Mesenchymal stem cell (in vitro differentiated cells and primary cell): Measurements from ENCODE around the gene FNDC3B.

Source experiments
- DNase-seq: peaks from one replicate; pipeline ENCODE4 v3.0.0-alpha.2; 2013
- H2AFZ ChIP-seq: one replicate; pipeline ENCODE4 v1.6.1; 2013; ENCODE audit warnings: low read depth, mild to moderate bottlenecking, control low read depth, inconsistent platforms, low read length, moderate library complexity
- H2AK5ac ChIP-seq: 2 replicates; pipeline ENCODE4 v1.6.1; 2013; ENCODE audit warnings: low read length, moderate library complexity, mild to moderate bottlenecking, inconsistent platforms; ENCODE audit not compliant: severe bottlenecking
- H2BK120ac ChIP-seq: one replicate; pipeline ENCODE4 v1.6.1; 2013; ENCODE audit warnings: low read depth, mild to moderate bottlenecking, inconsistent platforms, low read length, moderate library complexity
- H2BK12ac ChIP-seq, 2 experiments: one replicate each; pipeline ENCODE4 v1.6.1; 2013; ENCODE audit warnings: inconsistent platforms in 2 of 2, low read length in 2 of 2, mild to moderate bottlenecking in 2 of 2, moderate library complexity in 2 of 2, control low read depth in 1 of 2
- H2BK15ac ChIP-seq: one replicate; pipeline ENCODE4 v1.6.1; 2013; ENCODE audit warnings: mild to moderate bottlenecking, low read depth, inconsistent platforms; ENCODE audit not compliant: poor library complexity, severe bottlenecking
- H2BK5ac ChIP-seq: 2 replicates; pipeline ENCODE4 v1.6.1; 2013; ENCODE audit warnings: low read depth, mild to moderate bottlenecking, low read length, control low read depth, inconsistent platforms; ENCODE audit not compliant: poor library complexity, severe bottlenecking
- H3K14ac ChIP-seq, 2 experiments: one replicate each; pipeline ENCODE4 v1.6.1; 2013; ENCODE audit warnings: inconsistent platforms in 2 of 2, low read length in 2 of 2, control low read depth in 1 of 2, mild to moderate bottlenecking in 1 of 2, moderate library complexity in 1 of 2
- H3K18ac ChIP-seq, 2 experiments: one replicate each; pipeline ENCODE4 v1.6.1; 2013; ENCODE audit warnings: inconsistent platforms in 2 of 2, low read length in 2 of 2, control low read depth in 1 of 2, low read depth in 1 of 2, mild to moderate bottlenecking in 1 of 2
- H3K23ac ChIP-seq, 2 experiments: one replicate each; pipeline ENCODE4 v1.6.1; 2013; ENCODE audit warnings: inconsistent platforms in 2 of 2, low read length in 2 of 2, mild to moderate bottlenecking in 2 of 2, moderate library complexity in 2 of 2, control low read depth in 1 of 2
- H3K27ac ChIP-seq: 2 replicates; pipeline ENCODE4 v1.5.1; 2013; ENCODE audit warnings: mild to moderate bottlenecking, moderate library complexity, low read length, control low read depth, inconsistent platforms; ENCODE audit not compliant: poor library complexity, severe bottlenecking
- H3K27me3 ChIP-seq, 2 experiments: 2 replicates each; pipeline versions ENCODE4 v1.6.1 to v1.7.0; 2013; ENCODE audit warnings: low read length in 2 of 2, mild to moderate bottlenecking in 2 of 2, moderate library complexity in 2 of 2, control low read depth in 1 of 2, inconsistent platforms in 1 of 2; ENCODE audit not compliant: control insufficient read depth in 1 of 2, insufficient read depth in 1 of 2
- H3K36me3 ChIP-seq, 2 experiments: 2 replicates each; pipeline versions ENCODE4 v1.6.1 to v1.7.0; 2013; ENCODE audit warnings: low read length in 2 of 2, control low read depth in 1 of 2, inconsistent platforms in 1 of 2, low read depth in 1 of 2, mild to moderate bottlenecking in 1 of 2; ENCODE audit not compliant: insufficient read depth in 2 of 2, control insufficient read depth in 1 of 2
- H3K4ac ChIP-seq, 2 experiments: one replicate each; pipeline ENCODE4 v1.6.1; 2013; ENCODE audit warnings: inconsistent platforms in 2 of 2, low read length in 2 of 2, mild to moderate bottlenecking in 2 of 2, moderate library complexity in 2 of 2, control low read depth in 1 of 2, low read depth in 1 of 2
- H3K4me1 ChIP-seq: 2 replicates; pipeline ENCODE4 v1.6.1; 2013; ENCODE audit warnings: low read depth, low read length, control low read depth; ENCODE audit not compliant: control insufficient read depth, insufficient read depth
- H3K4me2 ChIP-seq: 2 replicates; pipeline ENCODE4 v1.6.1; 2013; ENCODE audit warnings: low read length, mild to moderate bottlenecking, inconsistent platforms; ENCODE audit not compliant: poor library complexity, severe bottlenecking
- H3K4me3 ChIP-seq, 2 experiments: 2 replicates each; pipeline versions ENCODE4 v1.5.1 to v1.7.0; 2013; ENCODE audit warnings: low read length in 2 of 2, mild to moderate bottlenecking in 2 of 2, control low read depth in 1 of 2, low read depth in 1 of 2; ENCODE audit not compliant: insufficient read depth in 1 of 2
- H3K79me1 ChIP-seq: replicated peaks from 2 replicates; pipeline ENCODE4 v1.6.1; 2013; ENCODE audit warnings: mild to moderate bottlenecking, control low read depth, low read length, inconsistent platforms; ENCODE audit not compliant: poor library complexity, severe bottlenecking
- H3K9ac ChIP-seq: 2 replicates; pipeline ENCODE4 v1.7.0; 2013; ENCODE audit warnings: mild to moderate bottlenecking, low read length, moderate library complexity
- H3K9me3 ChIP-seq: 2 replicates; pipeline ENCODE4 v1.7.0; 2013; ENCODE audit warnings: mild to moderate bottlenecking, low read length; ENCODE audit not compliant: control insufficient read depth
- H4K8ac ChIP-seq: one replicate; pipeline ENCODE4 v1.6.1; 2013; ENCODE audit warnings: inconsistent platforms, mild to moderate bottlenecking, low read length, moderate library complexity
- H4K91ac ChIP-seq: one replicate; pipeline ENCODE4 v1.6.1; 2013; ENCODE audit warnings: mild to moderate bottlenecking, low read length, inconsistent platforms
- WGBS: methylation state at CpG from one replicate; pipeline ENCODE4 v1.1.7; 2013; ENCODE audit warnings: mixed read lengths; 5-methylcytosine and 5-hydroxymethylcytosine counted together

The FNDC3B gene

DNA sequence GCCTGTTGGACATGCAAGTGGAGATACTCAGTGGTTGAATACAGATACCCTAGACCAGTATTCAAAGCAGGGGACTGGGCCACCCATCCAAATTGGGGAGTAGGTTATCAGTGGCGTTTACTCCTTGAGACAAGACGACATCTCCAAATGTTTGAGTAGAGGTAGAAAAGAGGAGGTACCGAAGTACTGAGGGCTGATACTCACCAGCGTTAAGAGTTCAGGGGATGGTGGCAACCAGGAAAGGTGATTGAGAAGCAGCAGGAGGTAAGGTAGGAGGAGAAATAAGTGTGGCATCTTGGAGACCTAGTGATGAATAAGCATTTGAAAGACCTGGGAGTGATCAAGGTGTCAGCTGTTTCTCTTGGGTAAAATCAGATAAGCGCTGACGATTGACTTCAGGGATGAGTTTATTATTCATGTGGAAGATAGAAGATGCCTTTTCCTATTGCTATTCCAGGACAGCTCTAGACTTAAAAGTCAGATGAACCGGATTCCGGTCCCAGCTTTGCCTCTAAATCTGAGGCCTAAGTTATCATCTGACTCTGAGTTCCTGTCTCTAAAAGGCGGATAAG, 312.6 kb downstream of the FNDC3B start:
- Histone ChIP-seq H2AFZ (no peak overlapping the region), H3K9ac (no peak overlapping the region), H3K9me3 (no peaks in the 10 kb centered on the region), H3K79me1 (peaks cover 16% of the 10 kb centered on the region), H3K36me3 (peaks cover 26 to 92% of the 10 kb centered on the region in 2 experiments), H3K23ac (no peak overlapping the region), H2AK5ac (no peak overlapping the region), H3K27ac (no peak overlapping the region), H2BK120ac (no peak overlapping the region), H3K4me1 (peaks cover 4% of the 10 kb centered on the region), H3K4ac (no peak overlapping the region), H4K8ac (no peak overlapping the region), H3K27me3 (no peaks in the 10 kb centered on the region), H4K91ac (no peak overlapping the region), H2BK5ac (no peak overlapping the region), H2BK12ac (no peak overlapping the region), H2BK15ac (no peak overlapping the region), H3K18ac (no peak overlapping the region), H3K4me2 (no peak overlapping the region), H3K4me3 (no peak overlapping the region), H3K14ac (no peak overlapping the region)
- 97% methylated on average over 8 of the region's 9 CpGs for WGBS
- DNase-seq: no peak

DNA sequence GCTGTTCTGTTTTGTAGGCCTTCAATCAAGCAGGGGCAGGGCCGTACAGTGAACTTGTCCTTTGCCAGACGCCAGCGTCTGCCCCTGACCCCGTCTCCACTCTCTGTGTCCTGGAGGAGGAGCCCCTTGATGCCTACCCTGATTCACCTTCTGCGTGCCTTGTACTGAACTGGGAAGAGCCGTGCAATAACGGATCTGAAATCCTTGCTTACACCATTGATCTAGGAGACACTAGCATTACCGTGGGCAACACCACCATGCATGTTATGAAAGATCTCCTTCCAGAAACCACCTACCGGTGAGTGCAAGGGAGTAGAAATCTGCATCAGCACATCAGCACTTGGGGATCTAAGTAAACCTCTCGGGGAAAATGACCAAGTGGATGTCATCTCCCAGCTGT, 313.4 kb downstream of the FNDC3B start:
- Histone ChIP-seq H3K18ac (peak overlapping the region in 1 of 2 experiments; percentile 5), H3K27ac (no peak overlapping the region), H3K79me1 (peaks cover 14% of the 10 kb centered on the region), H4K8ac (no peak overlapping the region), H2BK120ac (no peak overlapping the region), H3K23ac (no peak overlapping the region), H3K4ac (no peak overlapping the region), H3K27me3 (no peaks in the 10 kb centered on the region), H2BK15ac (no peak overlapping the region), H3K4me2 (no peak overlapping the region), H2AK5ac (no peak overlapping the region), H3K9me3 (no peaks in the 10 kb centered on the region), H4K91ac (no peak overlapping the region), H3K9ac (no peak overlapping the region), H2AFZ (no peak overlapping the region), H2BK12ac (no peak overlapping the region), H3K4me3 (no peak overlapping the region), H3K36me3 (peaks cover 26 to 90% of the 10 kb centered on the region in 2 experiments), H3K14ac (no peak overlapping the region), H2BK5ac (no peak overlapping the region), H3K4me1 (peaks cover 4% of the 10 kb centered on the region)
- no peak for DNase-seq
- WGBS: 97% methylated on average over 10 of the region's 10 CpGs

DNA sequence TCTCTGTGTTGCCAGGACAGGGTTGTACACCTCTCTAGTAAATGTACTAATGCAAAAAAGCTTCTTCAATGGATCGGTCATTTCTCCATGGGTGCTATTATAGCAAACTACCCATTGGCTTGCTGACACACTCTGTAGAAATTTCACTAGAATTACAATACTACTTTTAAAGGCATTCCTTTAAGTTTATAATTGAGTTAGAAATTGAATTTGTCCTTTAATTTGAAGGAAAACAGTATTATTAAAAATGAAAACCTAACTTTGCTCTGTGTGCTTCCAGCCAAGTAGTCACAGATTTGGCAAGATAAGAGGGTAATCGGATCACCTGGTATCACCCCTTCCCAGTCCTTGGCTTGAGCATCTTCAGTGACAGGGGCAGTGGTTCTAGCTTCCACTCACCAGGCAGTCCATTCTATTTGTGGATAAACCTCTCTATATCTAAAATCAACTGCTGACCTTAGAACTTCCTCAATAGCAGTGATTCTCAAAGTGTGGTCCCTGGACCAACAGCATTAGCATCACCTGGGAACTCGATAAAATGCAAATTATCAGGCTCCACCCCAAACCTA, 315.6 kb downstream of the FNDC3B start:
- Histone ChIP-seq H3K9me3 (no peaks in the 10 kb centered on the region), H3K23ac (no peak overlapping the region), H3K9ac (no peak overlapping the region), H3K4me2 (no peak overlapping the region), H3K27me3 (no peaks in the 10 kb centered on the region), H2AFZ (no peak overlapping the region), H3K36me3 (peaks cover 23 to 77% of the 10 kb centered on the region in 2 experiments), H2BK120ac (no peak overlapping the region), H3K27ac (no peak overlapping the region), H3K4me3 (no peak overlapping the region), H2AK5ac (no peak overlapping the region), H3K18ac (no peak overlapping the region), H2BK5ac (no peak overlapping the region), H3K79me1 (peaks cover 15% of the 10 kb centered on the region), H3K4ac (no peak overlapping the region), H3K14ac (no peak overlapping the region), H3K4me1 (peaks cover 2% of the 10 kb centered on the region), H4K91ac (no peak overlapping the region), H2BK15ac (no peak overlapping the region), H2BK12ac (no peak overlapping the region), H4K8ac (no peak overlapping the region)
- 100% methylated on average over 2 of the region's 3 CpGs for WGBS
- no peak for DNase-seq

DNA sequence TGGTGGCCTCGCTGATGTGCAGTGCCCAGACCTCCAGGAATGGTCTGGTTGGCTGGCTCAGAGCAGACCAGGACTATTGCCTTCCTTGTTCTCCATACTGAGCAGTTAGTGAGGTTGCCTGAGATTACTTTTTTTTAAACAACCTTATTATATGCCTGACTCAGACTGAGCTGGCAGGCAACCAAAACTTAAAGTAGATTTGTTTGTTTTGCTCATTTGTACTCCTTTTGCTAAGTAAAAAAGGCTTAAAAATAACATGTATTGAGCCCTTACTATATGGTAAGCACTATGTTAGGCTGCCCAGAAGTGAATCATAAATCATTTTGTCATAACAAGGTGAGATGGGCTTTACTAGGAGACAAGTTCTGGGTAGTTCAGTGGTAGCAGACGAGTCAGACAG, 316.5 kb downstream of the FNDC3B start:
- DNase-seq: peak; percentile 89
- no peak overlapping the region for H3K4me2 ChIP-seq
- H3K18ac ChIP-seq: no peak overlapping the region
- H2BK120ac ChIP-seq: no peak overlapping the region
- H3K4ac ChIP-seq: no peak overlapping the region
- H3K9me3 ChIP-seq: no peaks in the 10 kb centered on the region
- H3K4me3 ChIP-seq: no peak overlapping the region
- H3K27me3 ChIP-seq: no peaks in the 10 kb centered on the region
- H3K9ac ChIP-seq: no peak overlapping the region
- no peak overlapping the region for H2BK5ac ChIP-seq
- no peak overlapping the region for H2AFZ ChIP-seq
- peaks cover 2% of the 10 kb centered on the region for H3K4me1 ChIP-seq
- H4K91ac ChIP-seq: no peak overlapping the region
- H3K14ac ChIP-seq: no peak overlapping the region
- H3K79me1 ChIP-seq: peaks cover 15% of the 10 kb centered on the region
- 17% methylated on average over 1 of the region's 2 CpGs for WGBS
- peaks cover 21 to 77% of the 10 kb centered on the region in 2 experiments for H3K36me3 ChIP-seq
- H3K23ac ChIP-seq: no peak overlapping the region
- H2BK12ac ChIP-seq: no peak overlapping the region
- H2BK15ac ChIP-seq: no peak overlapping the region
- H3K27ac ChIP-seq: peak overlapping the region; percentile 19
- no peak overlapping the region for H4K8ac ChIP-seq
- no peak overlapping the region for H2AK5ac ChIP-seq
